Sigmoid colon (tissue), 7 donors: Measurements from ENCODE around the gene ANGPTL2. TPM values are rescaled to one million over a fixed set of nuclear protein-coding genes. Genes with fewer than 3 reads are reported as not detected.

Experiments used
- DNase-seq: peaks from one replicate; pipeline ENCODE4 v3.0.0-alpha.2; 2019
- H3K27ac ChIP-seq, 4 donors: fragments of 200-600 bp; sonication (generic); one replicate each; pipeline ENCODE4 v1.5.1; 2016 to 2019; ENCODE audit warnings: mild to moderate bottlenecking in 1 of 4
- H3K27me3 ChIP-seq, 3 donors: fragments of 200-600 bp; sonication (generic); one replicate each; pipeline ENCODE4 v1.5.1; 2019; ENCODE audit warnings: mild to moderate bottlenecking in 1 of 3
- H3K36me3 ChIP-seq, 4 donors: fragments of 200-600 bp; sonication (generic); one replicate each; pipeline ENCODE4 v1.5.1; 2016 to 2019
- H3K4me1 ChIP-seq, 4 donors: fragments of 200-600 bp; sonication (generic); one replicate each; pipeline ENCODE4 v1.5.1; 2017 to 2019
- H3K4me3 ChIP-seq, 4 donors: fragments of 200-600 bp; sonication (generic); one replicate each; pipeline ENCODE4 v1.5.1; 2017 to 2019; ENCODE audit warnings: mild to moderate bottlenecking in 2 of 4, moderate library complexity in 1 of 4
- H3K9me3 ChIP-seq, 4 donors: fragments of 200-600 bp in 3 of 4; sonication (generic) in 3 of 4; one replicate each; pipeline versions ENCODE4 v1.5.1 to v1.6.1; 2013 to 2019
- CTCF ChIP-seq, 4 experiments: fragments of 450-650 bp in 3 of 4; fragments of 200-600 bp in 1 of 4; IDR thresholded peaks; one replicate each; pipeline ENCODE4 v1.5.1; 2016 to 2019; ENCODE audit warnings: antibody characterized with exemption in 4 of 4, mild to moderate bottlenecking in 3 of 4, moderate library complexity in 2 of 4
- EP300 ChIP-seq, 4 donors: sonication (generic); formaldehyde crosslinking; IDR thresholded peaks; one replicate each; pipeline ENCODE4 v1.6.1; 2017; ENCODE audit warnings: antibody characterized with exemption in 4 of 4
- POLR2A ChIP-seq, 2 donors: fragments of 450-650 bp; IDR thresholded peaks; one replicate each; pipeline ENCODE4 v1.6.1; 2016; ENCODE audit warnings: antibody characterized with exemption in 2 of 2, mild to moderate bottlenecking in 2 of 2, moderate library complexity in 2 of 2
- POLR2AphosphoS5 ChIP-seq, 4 donors: sonication (generic); formaldehyde crosslinking; IDR thresholded peaks; one replicate each; pipeline ENCODE4 v1.6.1; 2017; ENCODE audit warnings: antibody characterized with exemption in 4 of 4
- WGBS, 2 donors: extraction: QIAGEN DNeasy Blood & Tissue Kit; methylation state at CpG; one replicate each; pipeline ENCODE4 v1.1.7; 2013; 5-methylcytosine and 5-hydroxymethylcytosine counted together
- intact Hi-C: fragments of 100-400 bp; cut with DNase I; formaldehyde crosslinking; loops from one replicate; pipeline ENCODE4 v1.15.1; 2023
- polyA plus RNA-seq, 3 donors: library from polyadenylated mRNA; stranded (reverse); fragments of 200-250 nt; gene quantifications; one replicate each; pipeline ENCODE4 v1.2.3, GENCODE V29; 2013
- total RNA-seq, 4 donors: library from RNA; depleted of rRNA; stranded (reverse); fragments of >200 nt; gene quantifications; one replicate each; pipeline ENCODE4 v1.1.0, GENCODE V29; 2016
- donor health status: healthy with polysubstance abuse.
- donor health status: Bipolar disorder and iron deficiency.
- donor health status: healthy.

Gene ANGPTL2
- total and polyA plus RNA-seq, 7 donors, result 0.69 to 112 (median 50.5) TPM

GRCh38 chr9:127142291-127142690 is 19.9 kb upstream of the ANGPTL2 start:
- TF ChIP-seq EP300 (IDR thresholded peaks at IDR 0.05), result no peak
- no peak for TF ChIP-seq POLR2A (IDR thresholded peaks at IDR 0.05)
- TF ChIP-seq POLR2AphosphoS5 (IDR thresholded peaks at IDR 0.05), result no peak
- no peak for TF ChIP-seq CTCF (IDR thresholded peaks at IDR 0.05)
- H3K4me3 ChIP-seq, result no peak overlapping the region
- H3K27ac ChIP-seq, result no peak overlapping the region
- 96% methylated on average over 3 of the region's 3 CpGs for WGBS, 2 donors
- H3K36me3 ChIP-seq, result no peaks in the 10 kb centered on the region
- no peaks in the 10 kb centered on the region for H3K27me3 ChIP-seq
- no peaks in the 10 kb centered on the region for H3K9me3 ChIP-seq
- no peak for DNase-seq
- intact Hi-C loops, result no loop called here
- peaks cover 0 to 24% (median 11%) of the 10 kb centered on the region in 4 donors for H3K4me1 ChIP-seq

- no peak for TF ChIP-seq POLR2A (IDR thresholded peaks at IDR 0.05)
- Histone ChIP-seq H3K9me3 (no peaks in the 10 kb centered on the region), H3K27ac (no peak overlapping the region), H3K4me3 (no peak overlapping the region), H3K27me3 (no peaks in the 10 kb centered on the region), H3K4me1 (peaks cover 0 to 33% (median 20%) of the 10 kb centered on the region in 4 donors), H3K36me3 (no peaks in the 10 kb centered on the region)
- intact Hi-C loops, result no loop called here
- DNase-seq, result no peak
- 88 to 91% methylated on average over 9 of the region's 9 CpGs for WGBS, 2 donors
Observed at GRCh38 chr9:127140842-127141675, 18.6 kb upstream of the ANGPTL2 start.

DNA sequence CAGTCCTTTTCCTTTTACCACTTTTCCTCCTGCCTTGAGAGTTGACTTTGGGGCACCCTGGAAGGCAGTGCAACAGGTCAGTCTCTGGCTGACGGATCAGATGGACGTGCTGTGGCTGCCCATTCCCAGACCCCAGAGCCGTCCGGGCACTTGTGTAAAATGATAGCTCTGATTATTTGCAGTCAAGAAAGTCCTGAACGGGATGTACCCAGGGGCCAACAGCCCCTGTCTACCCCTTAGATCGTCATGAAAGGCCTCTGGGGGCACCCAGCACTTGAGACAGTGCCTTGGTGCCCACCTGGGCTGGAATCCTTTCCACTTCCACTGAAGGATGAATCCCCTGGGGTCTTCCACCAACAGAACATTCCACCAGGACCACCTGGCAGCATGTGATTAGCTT is 17.7 kb upstream of the ANGPTL2 start:
- DNase-seq, result no peak
- Histone ChIP-seq H3K36me3 (no peaks in the 10 kb centered on the region), H3K9me3 (no peaks in the 10 kb centered on the region), H3K4me3 (no peak overlapping the region), H3K27ac (no peak overlapping the region), H3K27me3 (no peaks in the 10 kb centered on the region), H3K4me1 (peaks cover 0 to 35% (median 26%) of the 10 kb centered on the region in 4 donors)
- TF ChIP-seq CTCF (IDR thresholded peaks at IDR 0.05), result no peak
- TF ChIP-seq POLR2AphosphoS5 (IDR thresholded peaks at IDR 0.05), result no peak
- no peak for TF ChIP-seq EP300 (IDR thresholded peaks at IDR 0.05)
- TF ChIP-seq POLR2A (IDR thresholded peaks at IDR 0.05), result no peak
- intact Hi-C loops, result no loop called here
- 93 to 98% methylated on average over 6 of the region's 6 CpGs for WGBS, 2 donors

GRCh38 chr9:127139775-127140174 is 17.3 kb upstream of the ANGPTL2 start:
- no peaks in the 10 kb centered on the region for H3K36me3 ChIP-seq
- peaks cover 0 to 35% (median 29%) of the 10 kb centered on the region in 4 donors for H3K4me1 ChIP-seq
- H3K4me3 ChIP-seq, result no peak overlapping the region
- DNase-seq, result no peak
- H3K27ac ChIP-seq, result no peak overlapping the region
- WGBS, 2 donors, result 96 to 97% methylated on average over 6 of the region's 6 CpGs
- intact Hi-C loops, result no loop called here
- no peaks in the 10 kb centered on the region for H3K9me3 ChIP-seq
- no peak for TF ChIP-seq POLR2AphosphoS5 (IDR thresholded peaks at IDR 0.05)
- TF ChIP-seq EP300 (IDR thresholded peaks at IDR 0.05), result no peak
- H3K27me3 ChIP-seq, result no peaks in the 10 kb centered on the region

DNA sequence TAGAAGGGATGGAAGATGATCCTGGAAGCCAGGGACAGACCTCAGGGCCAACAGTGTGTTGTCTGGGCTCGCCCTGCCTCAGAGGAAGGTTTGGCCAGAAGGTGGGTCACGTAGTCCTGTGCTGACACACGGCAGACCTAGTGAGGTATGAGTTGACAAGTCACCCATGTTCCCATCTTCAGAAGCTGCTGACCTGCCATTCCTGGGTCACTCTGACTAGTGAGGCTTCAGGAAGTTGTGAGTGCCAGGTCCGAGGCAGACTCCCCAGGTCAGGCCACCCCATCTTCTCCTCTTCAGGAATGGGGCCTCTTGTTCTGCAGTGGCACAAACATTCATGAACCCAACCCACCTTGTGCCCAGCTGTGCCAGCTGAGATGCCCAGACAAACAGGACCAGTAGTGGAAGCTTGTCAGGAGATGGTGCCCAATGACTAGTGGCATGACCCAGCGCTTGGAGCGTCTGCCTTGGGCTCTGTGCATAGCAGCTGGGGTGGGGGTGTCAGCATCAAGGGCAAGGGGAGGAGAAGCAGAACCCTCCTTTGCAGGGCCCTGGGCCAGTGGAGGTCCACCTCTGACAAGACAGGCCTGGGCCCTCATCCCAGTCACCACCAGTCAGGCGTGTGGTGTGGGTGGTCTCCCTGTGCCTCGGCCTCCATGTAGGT is 16.8 kb upstream of the ANGPTL2 start:
- Histone ChIP-seq H3K9me3 (no peaks in the 10 kb centered on the region), H3K4me3 (no peak overlapping the region), H3K4me1 (peaks cover 0 to 38% (median 31%) of the 10 kb centered on the region in 4 donors), H3K27ac (no peak overlapping the region), H3K27me3 (no peaks in the 10 kb centered on the region), H3K36me3 (no peaks in the 10 kb centered on the region)
- intact Hi-C loops, result no loop called here
- WGBS, 2 donors, result 96 to 97% methylated on average over 8 of the region's 8 CpGs
- no peak for DNase-seq
- TF ChIP-seq CTCF (IDR thresholded peaks at IDR 0.05) (no peak), POLR2A (IDR thresholded peaks at IDR 0.05) (no peak), EP300 (IDR thresholded peaks at IDR 0.05) (no peak), POLR2AphosphoS5 (IDR thresholded peaks at IDR 0.05) (no peak)
